HEK293 (cell line): Measurements from ENCODE around the gene WNT7B.

Experiments
- CTCF ChIA-PET: fragments of 350-600 bp; formaldehyde crosslinking; extraction: SDS; loops from one replicate; lab custom pipeline; 2021; ENCODE audit warnings: antibody characterized with exemption; lab: Yijun Ruan, JAX
- POLR2A ChIA-PET: fragments of 300-600 bp; formaldehyde crosslinking; extraction: SDS; loops from one replicate; lab custom pipeline; 2020; ENCODE audit warnings: antibody characterized with exemption, inconsistent platforms; lab: Yijun Ruan, JAX
- H3K27ac ChIP-seq: fragments of 200-500 bp; sonication (Bioruptor generic); 2 replicates; pipeline ENCODE4 v1.5.1; 2014; ENCODE audit warnings: low read depth, low read length, control low read depth, inconsistent platforms; ENCODE audit errors: extremely low read depth
- H3K36me3 ChIP-seq, 2 experiments: fragments of 200-500 bp in 1 of 2; sonication (Bioruptor generic) in 1 of 2; 1 replicate in 1 of 2; 2 replicates in 1 of 2; pipeline ENCODE4 v1.5.1; 2014 to 2017; ENCODE audit warnings: inconsistent platforms in 2 of 2, low read length in 2 of 2; ENCODE audit not compliant: control insufficient read depth in 2 of 2, insufficient read depth in 1 of 2
- H3K4me1 ChIP-seq: fragments of 200-500 bp; sonication (Bioruptor generic); 2 replicates; pipeline ENCODE4 v1.5.1; 2014; ENCODE audit warnings: mild to moderate bottlenecking, low read length, inconsistent platforms; ENCODE audit not compliant: control insufficient read depth, insufficient read depth
- H3K4me3 ChIP-seq: 2 replicates; pipeline ENCODE4 v1.5.1; 2011; ENCODE audit warnings: low read depth, mild to moderate bottlenecking, control low read depth, low read length, moderate library complexity
- H3K9me3 ChIP-seq: fragments of 200-500 bp; sonication (Bioruptor generic); 2 replicates; pipeline ENCODE4 v1.5.1; 2014; ENCODE audit warnings: low read depth, low read length, inconsistent platforms; ENCODE audit not compliant: control insufficient read depth, insufficient read depth
- AEBP2 ChIP-seq: fragments of 450-650 bp; formaldehyde crosslinking; IDR thresholded peaks from 2 replicates; pipeline ENCODE4 v1.5.1; 2016; ENCODE audit warnings: missing biosample characterization, missing genetic modification characterization, borderline replicate concordance
- BCL11A ChIP-seq: fragments of 450-650 bp; formaldehyde crosslinking; IDR thresholded peaks from 2 replicates; pipeline ENCODE4 v1.5.1; 2016; ENCODE audit warnings: low read depth, missing biosample characterization, missing genetic modification characterization
- CTCF ChIP-seq: fragments of 450-650 bp; formaldehyde crosslinking; IDR thresholded peaks from 2 replicates; pipeline ENCODE4 v1.5.1; 2016; ENCODE audit warnings: missing biosample characterization, missing genetic modification characterization
- IKZF3 ChIP-seq: fragments of 450-650 bp; IDR thresholded peaks from 2 replicates; pipeline ENCODE4 v1.5.0; 2018; ENCODE audit warnings: missing biosample characterization, mild to moderate bottlenecking, missing genetic modification characterization, moderate library complexity
- WT1 ChIP-seq: fragments of 450-650 bp; formaldehyde crosslinking; IDR thresholded peaks from 2 replicates; pipeline ENCODE4 v1.5.1; 2016; ENCODE audit warnings: missing biosample characterization, missing genetic modification characterization
- YY2 ChIP-seq: fragments of 450-650 bp; formaldehyde crosslinking; IDR thresholded peaks from 2 replicates; pipeline ENCODE4 v1.5.1; 2016; ENCODE audit warnings: missing biosample characterization, missing genetic modification characterization
- ZBTB44 ChIP-seq: fragments of 450-650 bp; IDR thresholded peaks from 2 replicates; pipeline ENCODE4 v1.5.1; 2018; ENCODE audit warnings: missing biosample characterization, mild to moderate bottlenecking, missing genetic modification characterization
- ZBTB49 ChIP-seq: fragments of 450-650 bp; formaldehyde crosslinking; IDR thresholded peaks from 2 replicates; pipeline ENCODE4 v1.5.1; 2016; ENCODE audit warnings: missing biosample characterization, missing genetic modification characterization, low read depth
- ZNF121 ChIP-seq: fragments of 450-650 bp; formaldehyde crosslinking; IDR thresholded peaks from 2 replicates; pipeline ENCODE4 v1.5.1; 2016; ENCODE audit warnings: missing biosample characterization, missing genetic modification characterization
- ZNF157 ChIP-seq: fragments of 450-650 bp; formaldehyde crosslinking; IDR thresholded peaks from 2 replicates; pipeline ENCODE4 v1.5.1; 2016; ENCODE audit warnings: missing biosample characterization, missing genetic modification characterization
- ZNF362 ChIP-seq: fragments of 450-650 bp; formaldehyde crosslinking; IDR thresholded peaks from 2 replicates; pipeline ENCODE4 v1.5.1; 2016; ENCODE audit warnings: missing biosample characterization, missing genetic modification characterization
- ZNF473 ChIP-seq: fragments of 450-650 bp; formaldehyde crosslinking; IDR thresholded peaks from 2 replicates; pipeline ENCODE4 v1.5.1; 2017; ENCODE audit warnings: missing biosample characterization, missing genetic modification characterization
- ZNF544 ChIP-seq: fragments of 450-650 bp; formaldehyde crosslinking; IDR thresholded peaks from 2 replicates; pipeline ENCODE4 v1.5.0; 2017; ENCODE audit warnings: missing biosample characterization, missing genetic modification characterization
- ZNF555 ChIP-seq: fragments of 450-650 bp; formaldehyde crosslinking; conservative IDR thresholded peaks from 2 replicates; pipeline ENCODE4 v1.5.1; 2017; ENCODE audit warnings: missing biosample characterization, mild to moderate bottlenecking, missing genetic modification characterization, inconsistent platforms
- ZNF580 ChIP-seq: fragments of 450-650 bp; formaldehyde crosslinking; IDR thresholded peaks from 2 replicates; pipeline ENCODE4 v1.5.1; 2016; ENCODE audit warnings: missing biosample characterization, missing genetic modification characterization
- ZNF670 ChIP-seq: fragments of 450-650 bp; formaldehyde crosslinking; IDR thresholded peaks from 2 replicates; pipeline ENCODE4 v1.5.1; 2016; ENCODE audit warnings: missing biosample characterization, missing genetic modification characterization, low read depth
- ZNF785 ChIP-seq: fragments of 450-650 bp; formaldehyde crosslinking; IDR thresholded peaks from 2 replicates; pipeline ENCODE4 v1.5.1; 2016; ENCODE audit warnings: missing biosample characterization, missing genetic modification characterization
- ZSCAN5A ChIP-seq: fragments of 450-650 bp; formaldehyde crosslinking; IDR thresholded peaks from 2 replicates; pipeline ENCODE4 v1.5.1; 2016; ENCODE audit warnings: missing biosample characterization, missing genetic modification characterization
- TF ChIP-seq, protein P1 (sequence below): fragments of 450-650 bp; formaldehyde crosslinking; IDR thresholded peaks from 2 replicates; pipeline ENCODE4 v1.5.1; 2017; ENCODE audit warnings: missing biosample characterization, missing genetic modification characterization

The WNT7B gene

GRCh38 chr22:45994491-45995404, 17.8 kb upstream of the WNT7B start (continued):
- peak; percentile 95 for TF ChIP-seq CTCF
- TF ChIP-seq ZBTB44 = no peak
- TF ChIP-seq ZNF362 (tag by site-specific recombination) = no peak
- TF ChIP-seq ZNF121 (tag by site-specific recombination) = peak; percentile 89
- TF ChIP-seq ZNF670 (tag by site-specific recombination) = no peak
- TF ChIP-seq ZSCAN5A = no peak
- TF ChIP-seq IKZF3 (tag by site-specific recombination) = peak; percentile 89
- no peak for TF ChIP-seq ZBTB49 (tag by site-specific recombination)
- TF ChIP-seq ZNF555 = no peak

- ChIA-PET CTCF (interaction anchor here (0.5 to 10.6 kb wide), 26 partner anchors 8 to 555 kb away, joined by 3 to 251 read pairs (median 4); no protein-coding TSS in a partner anchor), POLR2A (interaction anchor here (0.7 kb wide), 1 partner anchor 310 kb away, joined by 3 read pairs; no protein-coding TSS in a partner anchor)
- H3K9me3 ChIP-seq = no peaks in the 10 kb centered on the region
- H3K27ac ChIP-seq = no peak overlapping the region
- TF ChIP-seq ZNF157 (tag by site-specific recombination) (0 out of 2 replicates have a peak, but pooled peaks have one; percentile 50), ZNF785 (tag by site-specific recombination) (0 out of 2 replicates have a peak, but pooled peaks have one; percentile 41), ZNF544 (tag by site-specific recombination) (0 out of 2 replicates have a peak, but pooled peaks have one; percentile 14), BCL11A (no peak), ZNF580 (tag by site-specific recombination) (no peak), YY2 (tag by site-specific recombination) (peak; percentile 59), WT1 (tag by site-specific recombination) (no peak), AEBP2 (0 out of 2 replicates have a peak, but pooled peaks have one; percentile 54), ZNF473 (tag by site-specific recombination) (no peak)
- TF ChIP-seq, protein P1, sequence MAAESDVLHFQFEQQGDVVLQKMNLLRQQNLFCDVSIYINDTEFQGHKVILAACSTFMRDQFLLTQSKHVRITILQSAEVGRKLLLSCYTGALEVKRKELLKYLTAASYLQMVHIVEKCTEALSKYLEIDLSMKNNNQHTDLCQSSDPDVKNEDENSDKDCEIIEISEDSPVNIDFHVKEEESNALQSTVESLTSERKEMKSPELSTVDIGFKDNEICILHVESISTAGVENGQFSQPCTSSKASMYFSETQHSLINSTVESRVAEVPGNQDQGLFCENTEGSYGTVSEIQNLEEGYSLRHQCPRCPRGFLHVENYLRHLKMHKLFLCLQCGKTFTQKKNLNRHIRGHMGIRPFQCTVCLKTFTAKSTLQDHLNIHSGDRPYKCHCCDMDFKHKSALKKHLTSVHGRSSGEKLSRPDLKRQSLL (tag by site-specific recombination) = peak; percentile 76; the same call in 1 of the 2 replicates
- H3K36me3 ChIP-seq = no peaks in the 10 kb centered on the region
- H3K4me1 ChIP-seq = no peaks in the 10 kb centered on the region
- no peak overlapping the region for H3K4me3 ChIP-seq
Measured at GRCh38 chr22:45993841-45994240, 16.9 kb upstream of the WNT7B start.
